H1 (cell line): ENCODE data around the gene POLE. TPM values are rescaled to one million over a fixed set of nuclear protein-coding genes. Genes with fewer than 3 reads are reported as not detected.

Source experiments
- CTCF ChIA-PET: fragments of 300-600 bp; sonication (Branson Sonifier 250); formaldehyde crosslinking; loops from one replicate; lab custom pipeline; 2021; ENCODE audit not compliant: partially characterized antibody; lab: Charles Lee
- POLR2A ChIA-PET: fragments of 300-600 bp; sonication (Branson Sonifier 250); formaldehyde crosslinking; loops from one replicate; lab custom pipeline; 2021; ENCODE audit warnings: inconsistent platforms; ENCODE audit not compliant: partially characterized antibody; lab: Charles Lee
- DNase-seq, 2 experiments: peaks; one replicate each; pipeline versions ENCODE4 v3.0.0 to v3.0.0-alpha.2; 2010 to 2022; ENCODE audit warnings: low spot score in 2 of 2, low read depth in 1 of 2, mixed read lengths in 1 of 2
- FAIRE-seq: peaks from 2 replicates; lab custom pipeline; 2011; peaks lifted over from hg19 to GRCh38; lab: Jason Lieb, UNC
- H2AFZ ChIP-seq: 2 replicates; pipeline ENCODE4 v1.8.1; 2012; ENCODE audit warnings: low read length, inconsistent platforms
- H2AK5ac ChIP-seq: 2 replicates; pipeline ENCODE4 v1.6.1; 2013; ENCODE audit warnings: low read depth, low read length
- H2BK120ac ChIP-seq: replicated peaks from 2 replicates; pipeline ENCODE3; 2013; ENCODE audit warnings: low read depth, low read length, inconsistent platforms
- H2BK12ac ChIP-seq: 2 replicates; pipeline ENCODE4 v1.6.1; 2013; ENCODE audit warnings: low read depth, low read length
- H2BK15ac ChIP-seq: 2 replicates; pipeline ENCODE4 v1.6.1; 2013; ENCODE audit warnings: low read length
- H2BK20ac ChIP-seq: 2 replicates; pipeline ENCODE4 v1.6.1; 2013; ENCODE audit warnings: low read length
- H2BK5ac ChIP-seq: 2 replicates; pipeline ENCODE4 v1.6.1; 2013; ENCODE audit warnings: low read depth, low read length
- H3K14ac ChIP-seq: 2 replicates; pipeline ENCODE4 v1.6.1; 2013; ENCODE audit warnings: inconsistent platforms; ENCODE audit not compliant: insufficient read length
- H3K18ac ChIP-seq: 2 replicates; pipeline ENCODE4 v1.6.1; 2013; ENCODE audit warnings: low read length; ENCODE audit errors: extremely low read depth
- H3K23ac ChIP-seq: 2 replicates; pipeline ENCODE4 v1.6.1; 2013; ENCODE audit warnings: inconsistent platforms; ENCODE audit not compliant: insufficient read length
- H3K23me2 ChIP-seq: 2 replicates; pipeline ENCODE4 v1.6.1; 2013; ENCODE audit warnings: low read depth, low read length
- H3K27ac ChIP-seq: 2 replicates; pipeline ENCODE4 v1.6.1; 2011; ENCODE audit warnings: low read depth, low read length, inconsistent platforms
- H3K27me3 ChIP-seq, 4 experiments: replicated peaks in 1 of 4; 1 replicate in 1 of 4; 2 replicates in 3 of 4; pipeline versions ENCODE4 v1.6.1 to v1.8.1; 2011 to 2013; ENCODE audit warnings: low read length in 3 of 4, mild to moderate bottlenecking in 3 of 4, inconsistent platforms in 2 of 4, mixed read lengths in 2 of 4, moderate library complexity in 1 of 4; ENCODE audit not compliant: control insufficient read depth in 3 of 4, insufficient read depth in 3 of 4; ENCODE audit errors: extremely low read depth in 1 of 4
- H3K36me3 ChIP-seq, 4 experiments: 2 replicates each; pipeline versions ENCODE4 v1.6.1 to v1.8.1; 2011 to 2013; ENCODE audit warnings: mild to moderate bottlenecking in 4 of 4, low read length in 3 of 4, moderate library complexity in 2 of 4, control low read depth in 1 of 4, inconsistent platforms in 1 of 4; ENCODE audit not compliant: insufficient read depth in 4 of 4, control insufficient read depth in 2 of 4
- H3K4ac ChIP-seq: replicated peaks from 2 replicates; pipeline ENCODE3; 2013; ENCODE audit warnings: low read length, low read depth, mixed read lengths, inconsistent platforms; ENCODE audit not compliant: insufficient read length
- H3K4me1 ChIP-seq, 4 experiments: replicated peaks in 1 of 4; 1 replicate in 1 of 4; 2 replicates in 3 of 4; pipeline versions ENCODE4 v1.6.1 to v1.8.1; 2011 to 2013; ENCODE audit warnings: low read length in 3 of 4, inconsistent platforms in 2 of 4, mixed read lengths in 1 of 4; ENCODE audit not compliant: insufficient read depth in 4 of 4, control insufficient read depth in 3 of 4
- H3K4me2 ChIP-seq, 2 experiments: 2 replicates each; pipeline versions ENCODE4 v1.6.1 to v1.8.1; 2011 to 2013; ENCODE audit warnings: low read depth in 2 of 2, low read length in 2 of 2, control low read depth in 1 of 2, inconsistent platforms in 1 of 2, mild to moderate bottlenecking in 1 of 2; ENCODE audit not compliant: insufficient read depth in 1 of 2
- H3K4me3 ChIP-seq, 4 experiments: fragments of 200-600, 300-600 bp in 1 of 4; sonication (generic), shearing (Covaris generic), sonication (Bioruptor Twin) in 1 of 4; 2 replicates each; pipeline versions ENCODE4 v1.5.1 to v1.8.1; 2011 to 2016; ENCODE audit warnings: low read length in 4 of 4, low read depth in 3 of 4, control low read depth in 2 of 4, inconsistent platforms in 2 of 4, mild to moderate bottlenecking in 2 of 4, mixed read lengths in 1 of 4, moderate library complexity in 1 of 4; ENCODE audit not compliant: insufficient read depth in 2 of 4; ENCODE audit errors: extremely low read depth in 1 of 4
- H3K56ac ChIP-seq: replicated peaks from 2 replicates; pipeline ENCODE3; 2013; ENCODE audit warnings: low read depth, mild to moderate bottlenecking, mixed read lengths, low read length, inconsistent platforms; ENCODE audit not compliant: insufficient read length
- H3K79me1 ChIP-seq: 2 replicates; pipeline ENCODE4 v1.6.1; 2013; ENCODE audit warnings: low read depth, low read length, control low read depth
- H3K79me2 ChIP-seq, 2 experiments: 2 replicates each; pipeline versions ENCODE4 v1.6.1 to v1.8.1; 2012 to 2013; ENCODE audit warnings: low read length in 2 of 2, mild to moderate bottlenecking in 2 of 2, inconsistent platforms in 1 of 2; ENCODE audit not compliant: insufficient read depth in 2 of 2, control insufficient read depth in 1 of 2
- H3K9ac ChIP-seq, 4 experiments: replicated peaks in 1 of 4; 1 replicate in 1 of 4; 2 replicates in 3 of 4; pipeline versions ENCODE4 v1.6.1 to v1.8.1; 2011 to 2013; ENCODE audit warnings: low read depth in 3 of 4, low read length in 3 of 4, control low read depth in 2 of 4, mild to moderate bottlenecking in 2 of 4, moderate library complexity in 2 of 4, inconsistent platforms in 1 of 4; ENCODE audit errors: extremely low read depth in 1 of 4
- H3K9me3 ChIP-seq, 2 experiments: 2 replicates each; pipeline versions ENCODE4 v1.6.1 to v1.8.1; 2012 to 2013; ENCODE audit warnings: mild to moderate bottlenecking in 2 of 2, moderate library complexity in 2 of 2, control low read depth in 1 of 2, inconsistent platforms in 1 of 2, low read depth in 1 of 2, low read length in 1 of 2, mixed read lengths in 1 of 2; ENCODE audit not compliant: insufficient read depth in 2 of 2
- H4K20me1 ChIP-seq, 2 experiments: replicated peaks in 1 of 2; 2 replicates each; pipeline versions ENCODE3 to v1.8.1; 2011 to 2013; ENCODE audit warnings: inconsistent platforms in 2 of 2, low read length in 2 of 2, mild to moderate bottlenecking in 1 of 2; ENCODE audit not compliant: insufficient read depth in 2 of 2, control insufficient read depth in 1 of 2
- H4K5ac ChIP-seq: 2 replicates; pipeline ENCODE4 v1.6.1; 2013; ENCODE audit warnings: low read length, low read depth, mixed read lengths, inconsistent platforms; ENCODE audit not compliant: insufficient read length
- H4K8ac ChIP-seq: 2 replicates; pipeline ENCODE4 v1.8.0; 2013; ENCODE audit warnings: mild to moderate bottlenecking, moderate library complexity, low read length, inconsistent platforms; ENCODE audit not compliant: insufficient read depth; ENCODE audit errors: extremely low read depth
- H4K91ac ChIP-seq: replicated peaks from 2 replicates; pipeline ENCODE3; 2013; ENCODE audit warnings: low read length, mixed read lengths, inconsistent platforms; ENCODE audit not compliant: insufficient read length
- CBX8 ChIP-seq: fragments of 300-800, 300-1000 bp; sonication (generic); IDR thresholded peaks from 2 replicates; pipeline ENCODE4 v1.7.1; 2016; ENCODE audit warnings: low read depth, low read length, borderline replicate concordance
- CREB1 ChIP-seq: IDR thresholded peaks from 2 replicates; pipeline ENCODE4 v1.6.1; 2012; ENCODE audit warnings: inconsistent platforms
- CTBP2 ChIP-seq: IDR thresholded peaks from 2 replicates; pipeline ENCODE4 v1.7.0; 2011; ENCODE audit warnings: borderline replicate concordance, mild to moderate bottlenecking, moderate library complexity, mixed read lengths, low read length; ENCODE audit not compliant: insufficient read depth, insufficient read length
- EGR1 ChIP-seq: IDR thresholded peaks from 2 replicates; pipeline ENCODE4 v1.6.1; 2011; ENCODE audit warnings: low read depth, low read length, borderline replicate concordance
- HDAC2 ChIP-seq, 2 experiments: fragments of 300-600 bp in 1 of 2; sonication (generic) in 1 of 2; IDR thresholded peaks; 2 replicates each; pipeline ENCODE4 v1.6.1; 2011 to 2012; ENCODE audit warnings: low read depth in 2 of 2, low read length in 2 of 2, mild to moderate bottlenecking in 2 of 2, moderate library complexity in 2 of 2, borderline replicate concordance in 1 of 2, inconsistent platforms in 1 of 2
- HDAC6 ChIP-seq: IDR thresholded peaks from one replicate; pipeline ENCODE4 v1.7.1; 2012; ENCODE audit warnings: low read depth, mild to moderate bottlenecking, inconsistent platforms, low read length, moderate library complexity
- KDM4A ChIP-seq: IDR thresholded peaks from one replicate; pipeline ENCODE4 v1.7.1; 2012; ENCODE audit warnings: low read depth, mild to moderate bottlenecking, moderate library complexity, low read length, inconsistent platforms; ENCODE audit not compliant: severe bottlenecking
- MAFK ChIP-seq: IDR thresholded peaks from 2 replicates; pipeline ENCODE4 v1.6.1; 2012; ENCODE audit warnings: low read depth, mild to moderate bottlenecking, improper control_type of control experiment, low read length
- PHF8 ChIP-seq: fragments of 200-600 bp; sonication (generic); conservative IDR thresholded peaks from 2 replicates; pipeline ENCODE4 v1.7.1; 2012; ENCODE audit warnings: low read depth, mild to moderate bottlenecking, inconsistent platforms, low read length, moderate library complexity
- POLR2A ChIP-seq, 2 experiments: IDR thresholded peaks; 1 replicate in 1 of 2; 2 replicates in 1 of 2; pipeline ENCODE4 v1.6.1; 2011; ENCODE audit warnings: low read depth in 2 of 2, low read length in 2 of 2, mild to moderate bottlenecking in 2 of 2; ENCODE audit errors: control extremely low read depth in 1 of 2
- TAF1 ChIP-seq: IDR thresholded peaks from 2 replicates; pipeline ENCODE4 v1.6.1; 2011; ENCODE audit warnings: mild to moderate bottlenecking, low read depth, low read length
- WGBS, 2 experiments: shearing (Covaris generic) in 1 of 2; methylation state at CpG; one replicate each; pipeline versions ENCODE4 v1.1.6 to v1.1.7; 2013 to 2015; ENCODE audit warnings: low lambda C conversion rate in 2 of 2, mixed read lengths in 2 of 2, inconsistent platforms in 1 of 2, low coverage in 1 of 2, missing lambda C conversion rate in 1 of 2; ENCODE audit not compliant: insufficient replicate concordance in 2 of 2, insufficient coverage in 1 of 2, insufficient read length in 1 of 2; ENCODE audit errors: extremely low coverage in 1 of 2, missing lambda C conversion rate in 1 of 2; 5-methylcytosine and 5-hydroxymethylcytosine counted together
- polyA plus RNA-seq, 7 experiments: library from polyadenylated mRNA; depleted of rRNA in 3 of 7; stranded (reverse) in 5 of 7; unstranded in 2 of 7; fragments of >200 nt in 5 of 7; fragments of 200-250 nt in 2 of 7; gene quantifications; 1 replicate in 5 of 7; 2 replicates in 1 of 7; 4 replicates in 1 of 7; pipeline versions ENCODE4 v1.2.1 to v1.2.3, GENCODE V29; 2011 to 2013; ENCODE audit warnings: missing spikeins in 2 of 7, mixed read lengths in 2 of 7
- total RNA-seq: library from RNA; stranded (reverse); fragmentation: NEBNext Ultra II Directional; extraction: Animal tissue kit (Norgen Biotek cat#: 25700); gene quantifications from 2 replicates; pipeline ENCODE4 v1.2.1, GENCODE V29; 2021

The POLE gene
- total and polyA plus RNA-seq, 2 of the 8 experiments (the other 6 are each of a cell fraction or from before 2014, with no cell fraction given), result 59.7 to 115 TPM

DNA sequence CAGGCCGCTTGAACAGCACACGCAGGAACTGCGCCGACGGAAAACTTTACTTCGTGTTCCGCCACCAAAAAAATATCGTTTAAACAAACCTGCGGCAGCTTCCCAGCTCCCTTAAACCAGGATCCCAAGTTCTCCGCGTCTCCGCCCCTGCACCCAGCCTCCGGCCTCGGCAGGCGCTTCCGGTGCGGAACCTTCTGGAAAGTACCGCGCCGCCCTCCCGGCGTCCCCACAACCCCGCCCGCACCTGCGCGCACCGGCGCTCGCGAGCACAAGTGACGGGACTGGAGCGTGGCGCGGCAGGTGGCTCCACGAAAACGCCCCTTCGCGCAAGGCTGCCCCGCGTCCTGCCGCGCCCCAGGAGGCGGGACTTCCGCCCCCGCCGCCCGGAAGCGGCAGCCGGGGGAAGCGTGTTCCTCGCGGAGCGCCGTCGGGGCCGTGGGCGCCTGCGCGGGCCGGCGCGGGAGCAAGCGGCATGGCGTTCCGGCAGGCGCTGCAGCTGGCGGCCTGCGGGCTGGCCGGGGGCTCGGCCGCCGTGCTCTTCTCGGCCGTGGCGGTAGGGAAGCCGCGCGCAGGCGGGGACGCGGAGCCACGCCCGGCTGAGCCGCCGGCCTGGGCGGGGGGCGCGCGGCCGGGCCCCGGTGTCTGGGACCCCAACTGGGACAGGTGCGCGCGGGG is 23.4 kb upstream of the POLE start, which contains the start of gene PGAM5:
Gene PGAM5 (plus strand): TSS at position 438 of the 675 bp plus-strand sequence. CDS start 35 bp downstream, at position 473.
- no peak within 1 kb of the TSS for H3K23ac ChIP-seq
- peaks cover 7 to 33% of the 10 kb centered on the region in 2 experiments for H3K79me2 ChIP-seq
- peak within 1 kb of the TSS; percentile 88 for H2BK5ac ChIP-seq
- WGBS, 2 experiments, result 0% methylated on average over 46 of the region's 94 CpGs; no CpG with 5 or more reads in 1 of the 2 experiments
- POLR2A ChIA-PET, result interaction anchor here (0.6 to 2.6 kb wide), 14 partner anchors 8 to 781 kb away, joined by 3 to 21 read pairs (median 5); partner anchors contain the start of genes POLE and PXMP2
- H3K4me2 ChIP-seq, result peak within 1 kb of the TSS; percentile 93 to 94
- peak within 1 kb of the TSS; percentile 55 to 77 (median 72) for H3K9ac ChIP-seq
- H4K91ac ChIP-seq, result peak within 1 kb of the TSS; percentile 54
- peak within 1 kb of the TSS; percentile 87; the same call in 1 of the 2 replicates for H2AFZ ChIP-seq
- H4K8ac ChIP-seq, result peak within 1 kb of the TSS; percentile 86
- H3K36me3 ChIP-seq, result peaks cover 4 to 10% (median 5%) of the 10 kb centered on the region in 4 experiments; a peak in 6 of 8 replicates
- CTCF ChIA-PET, result no interaction called here
- H2BK12ac ChIP-seq, result no peak within 1 kb of the TSS
- peaks cover 9% of the 10 kb centered on the region for H3K79me1 ChIP-seq
- H4K5ac ChIP-seq, result peak within 1 kb of the TSS; percentile 83
- H3K23me2 ChIP-seq, result peaks cover 6% of the 10 kb centered on the region; the same call in 1 of the 2 replicates
- peak; percentile 23 to 78 for DNase-seq
- no peak for FAIRE-seq
- no peak within 1 kb of the TSS for H3K4ac ChIP-seq
- no peaks in the 10 kb centered on the region for H3K27me3 ChIP-seq
- no peak within 1 kb of the TSS; the same call in 1 of the 2 replicates for H2BK15ac ChIP-seq
- peak within 1 kb of the TSS; percentile 64; the same call in 1 of the 2 replicates for H3K27ac ChIP-seq
- peak within 1 kb of the TSS; percentile 82 to 94 (median 86) for H3K4me3 ChIP-seq
- no peak within 1 kb of the TSS for H2BK20ac ChIP-seq
- H3K18ac ChIP-seq, result peak within 1 kb of the TSS; percentile 93
- H2BK120ac ChIP-seq, result peak within 1 kb of the TSS; percentile 83
- no peaks in the 10 kb centered on the region; a peak in 1 of 7 replicates for H3K4me1 ChIP-seq
- no peaks in the 10 kb centered on the region; a peak in 1 of 4 replicates for H3K9me3 ChIP-seq
- peak within 1 kb of the TSS; percentile 92 for H3K56ac ChIP-seq
- peak within 1 kb of the TSS; percentile 84 for H3K14ac ChIP-seq
- no peak within 1 kb of the TSS for H2AK5ac ChIP-seq
- H4K20me1 ChIP-seq, result peaks cover 3 to 11% of the 10 kb centered on the region in 2 experiments
- TF ChIP-seq TAF1 (0 out of 2 replicates have a peak, but pooled peaks have one; percentile 20), PHF8 (peak; percentile 79), MAFK (no peak), KDM4A (peak; percentile 90), POLR2A (IDR thresholded peaks at IDR 0.05; ENCODE audit: control extremely low read depth in 1 of 2, low read depth in 2 of 2, low read length in 2 of 2) (peak in 1 of 2 experiments; percentile 44; a peak in 1 of 3 replicates), HDAC2 (IDR thresholded peaks at IDR 0.05; ENCODE audit: borderline replicate concordance in 1 of 2, low read depth in 2 of 2, low read length in 2 of 2) (peak; percentile 89 to 95; a peak in 2 of 4 replicates), EGR1 (no peak; the same call in 1 of the 2 replicates), CBX8 (no peak), HDAC6 (no peak), CTBP2 (no peak), CREB1 (no peak)
